Neural crest cell (in vitro differentiated cells): ENCODE data around the gene FYTTD1. TPM values are rescaled to one million over a fixed set of nuclear protein-coding genes. Genes with fewer than 3 reads are reported as not detected.

Experiments used
- DNase-seq: peaks from one replicate; pipeline ENCODE4 v3.0.0; 2021; ENCODE audit warnings: low read depth, mixed read lengths, low spot score
- H3K27ac Mint-ChIP-seq: one replicate; pipeline ENCODE4 v1.8.0; 2021; ENCODE audit warnings: mild to moderate bottlenecking, mixed read lengths; ENCODE audit not compliant: unreplicated experiment
- H3K27me3 Mint-ChIP-seq: 2 replicates; pipeline ENCODE4 v1.8.0; 2021; ENCODE audit warnings: low read depth, mild to moderate bottlenecking, mixed read lengths
- H3K36me3 Mint-ChIP-seq: 2 replicates; pipeline ENCODE4 v1.8.0; 2021; ENCODE audit warnings: low read depth, mild to moderate bottlenecking, mixed read lengths
- H3K4me1 Mint-ChIP-seq: 2 replicates; pipeline ENCODE4 v1.8.0; 2021; ENCODE audit warnings: mixed read lengths
- H3K4me3 Mint-ChIP-seq: one replicate; pipeline ENCODE4 v1.8.0; 2021; ENCODE audit warnings: mild to moderate bottlenecking, mixed read lengths
- H3K9me3 Mint-ChIP-seq: 2 replicates; pipeline ENCODE4 v1.8.0; 2021; ENCODE audit warnings: mixed read lengths
- total RNA-seq: library from RNA; stranded (reverse); gene quantifications from 2 replicates; pipeline ENCODE4 v1.2.1, GENCODE V29; 2021
- TF ChIP-seq, protein P1 (sequence below): fragments of 200-600 bp; sonication (generic); conservative IDR thresholded peaks from 2 replicates; pipeline ENCODE4 v1.5.0; 2021; ENCODE audit warnings: antibody characterized with exemption, mild to moderate bottlenecking

FYTTD1 gene
- total RNA-seq, 1 donor from 2014 or later: 52.5 TPM

DNA sequence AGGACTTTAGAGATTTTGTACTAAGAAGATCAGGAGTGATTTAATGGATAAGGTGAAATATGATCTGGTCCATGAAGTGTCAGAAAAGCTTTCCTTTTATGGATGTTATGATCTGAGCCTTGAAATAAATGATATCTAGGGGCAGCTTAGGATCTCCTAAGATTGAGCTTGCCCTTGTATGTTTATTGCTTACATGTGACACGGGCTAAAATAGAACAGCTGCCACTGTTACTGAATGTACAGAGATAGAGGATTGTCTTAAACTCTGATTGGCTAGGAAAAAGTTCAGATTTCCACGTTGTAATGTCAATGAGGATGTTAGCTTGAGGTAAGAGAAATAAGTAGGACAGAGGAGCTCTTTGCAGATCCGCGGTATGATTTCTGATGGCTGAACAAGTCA is 8.8 kb downstream of the FYTTD1 start:
- H3K4me1 Mint-ChIP-seq: peaks cover 5% of the 10 kb centered on the region
- DNase-seq: no peak
- TF ChIP-seq, protein P1, sequence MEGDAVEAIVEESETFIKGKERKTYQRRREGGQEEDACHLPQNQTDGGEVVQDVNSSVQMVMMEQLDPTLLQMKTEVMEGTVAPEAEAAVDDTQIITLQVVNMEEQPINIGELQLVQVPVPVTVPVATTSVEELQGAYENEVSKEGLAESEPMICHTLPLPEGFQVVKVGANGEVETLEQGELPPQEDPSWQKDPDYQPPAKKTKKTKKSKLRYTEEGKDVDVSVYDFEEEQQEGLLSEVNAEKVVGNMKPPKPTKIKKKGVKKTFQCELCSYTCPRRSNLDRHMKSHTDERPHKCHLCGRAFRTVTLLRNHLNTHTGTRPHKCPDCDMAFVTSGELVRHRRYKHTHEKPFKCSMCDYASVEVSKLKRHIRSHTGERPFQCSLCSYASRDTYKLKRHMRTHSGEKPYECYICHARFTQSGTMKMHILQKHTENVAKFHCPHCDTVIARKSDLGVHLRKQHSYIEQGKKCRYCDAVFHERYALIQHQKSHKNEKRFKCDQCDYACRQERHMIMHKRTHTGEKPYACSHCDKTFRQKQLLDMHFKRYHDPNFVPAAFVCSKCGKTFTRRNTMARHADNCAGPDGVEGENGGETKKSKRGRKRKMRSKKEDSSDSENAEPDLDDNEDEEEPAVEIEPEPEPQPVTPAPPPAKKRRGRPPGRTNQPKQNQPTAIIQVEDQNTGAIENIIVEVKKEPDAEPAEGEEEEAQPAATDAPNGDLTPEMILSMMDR: no peak
- H3K9me3 Mint-ChIP-seq: no peaks in the 10 kb centered on the region
- H3K36me3 Mint-ChIP-seq: peaks cover 3% of the 10 kb centered on the region
- H3K4me3 Mint-ChIP-seq: no peak overlapping the region
- no peaks in the 10 kb centered on the region for H3K27me3 Mint-ChIP-seq
- H3K27ac Mint-ChIP-seq: no peak overlapping the region

DNA sequence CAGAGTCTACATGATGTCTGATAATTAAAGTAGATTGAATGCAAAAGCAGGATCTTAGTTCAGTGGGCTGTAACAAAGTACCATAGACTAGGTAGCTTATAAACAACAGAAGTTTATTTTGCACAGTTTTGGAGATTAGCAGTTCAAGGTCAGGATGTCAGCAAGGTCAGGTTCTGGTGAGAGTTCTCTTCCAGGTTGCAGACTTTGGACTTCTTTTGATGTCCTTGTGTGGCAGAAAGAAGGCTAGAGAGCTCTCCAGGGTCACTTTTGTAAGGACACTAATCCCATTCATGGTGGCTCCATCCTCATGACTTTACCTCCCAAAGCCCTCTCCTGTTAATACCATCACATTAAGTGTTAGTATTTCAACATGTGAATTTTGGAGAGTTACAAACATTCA is 12.1 kb downstream of the FYTTD1 start:
- TF ChIP-seq, protein P1: no peak
- H3K4me1 Mint-ChIP-seq: no peaks in the 10 kb centered on the region
- H3K27ac Mint-ChIP-seq: no peak overlapping the region

DNA sequence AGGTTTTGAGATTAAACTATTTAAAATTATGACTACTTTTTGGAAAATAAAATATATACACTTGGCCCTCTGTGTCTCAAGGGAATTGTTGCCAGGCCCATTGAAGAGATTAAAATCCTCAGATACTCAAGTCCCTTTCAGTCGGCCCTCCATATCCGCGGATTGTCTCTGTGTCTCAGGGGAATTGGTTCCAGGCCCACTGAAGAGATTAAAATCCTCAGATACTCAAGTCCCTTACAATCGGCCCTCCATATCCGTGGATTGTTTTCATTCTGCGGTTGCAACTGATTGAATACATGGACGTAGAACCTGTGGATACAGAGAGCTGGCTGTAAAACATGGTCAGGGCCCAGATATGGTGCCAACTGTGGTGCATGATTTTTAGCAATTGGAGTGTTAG is 25.6 kb downstream of the FYTTD1 start:
- peaks cover 15% of the 10 kb centered on the region for H3K36me3 Mint-ChIP-seq
- H3K4me3 Mint-ChIP-seq: no peak overlapping the region
- H3K27me3 Mint-ChIP-seq: no peaks in the 10 kb centered on the region
- no peaks in the 10 kb centered on the region for H3K9me3 Mint-ChIP-seq
- no peaks in the 10 kb centered on the region for H3K4me1 Mint-ChIP-seq
- peak overlapping the region; percentile 30 for H3K27ac Mint-ChIP-seq
- no peak for DNase-seq
- TF ChIP-seq, protein P1: no peak

More for the DNA sequence above, 12.1 kb downstream of the FYTTD1 start:
- H3K9me3 Mint-ChIP-seq: no peaks in the 10 kb centered on the region
- H3K4me3 Mint-ChIP-seq: no peak overlapping the region
- DNase-seq: no peak
- H3K27me3 Mint-ChIP-seq: no peaks in the 10 kb centered on the region
- H3K36me3 Mint-ChIP-seq: peaks cover 7% of the 10 kb centered on the region

DNA sequence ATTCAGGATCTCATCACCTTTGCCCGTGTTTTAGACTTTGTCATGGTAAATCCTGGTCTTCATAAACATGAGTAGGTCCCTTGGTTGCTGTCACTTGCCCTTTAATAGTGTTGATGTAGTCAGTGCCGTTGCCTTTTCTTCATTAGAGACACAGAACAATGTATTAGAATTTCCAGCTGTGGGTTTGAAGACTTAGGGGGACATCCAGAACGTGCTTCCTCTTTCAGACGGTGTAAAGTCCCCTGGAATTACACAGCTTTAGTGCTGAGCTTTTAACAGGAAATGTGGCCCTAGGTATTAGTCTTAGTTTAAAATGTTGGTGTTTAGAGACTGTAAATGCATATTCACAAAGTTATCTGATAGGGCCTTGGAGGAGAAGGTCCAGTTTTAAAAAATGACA is 32.5 kb downstream of the FYTTD1 start:
- Mint-ChIP-seq H3K4me3 (no peak overlapping the region), H3K27me3 (no peaks in the 10 kb centered on the region), H3K36me3 (peaks cover 17% of the 10 kb centered on the region), H3K4me1 (peaks cover 9% of the 10 kb centered on the region), H3K9me3 (no peaks in the 10 kb centered on the region), H3K27ac (peak overlapping the region; percentile 6)
- DNase-seq: no peak
- TF ChIP-seq, protein P1: no peak

DNA sequence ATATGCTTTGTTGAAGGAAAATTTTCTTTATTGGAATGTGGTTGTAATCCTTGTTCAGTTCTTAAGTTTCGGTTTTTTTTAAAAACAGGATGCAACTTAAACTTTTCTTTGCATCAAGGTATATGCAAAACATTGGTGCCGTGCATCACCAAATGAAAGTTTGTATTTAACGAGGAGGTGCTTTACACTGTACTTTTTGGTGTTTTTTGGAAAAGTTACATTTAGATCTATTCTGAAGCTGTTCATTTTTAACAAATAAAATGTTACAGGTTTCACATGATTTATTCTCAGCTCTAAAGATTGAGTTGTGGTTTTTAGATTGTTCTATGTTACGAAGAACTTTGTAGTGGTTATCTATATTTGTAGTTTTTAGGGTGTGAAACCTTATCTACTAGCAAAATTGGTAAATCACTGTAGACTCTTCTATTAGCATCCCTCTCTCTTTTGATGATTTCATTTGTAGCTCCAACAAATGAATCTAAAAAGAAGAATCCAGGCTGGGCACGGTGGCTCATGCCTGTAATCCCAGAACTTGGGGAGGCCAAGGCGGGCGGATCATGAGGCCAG is 34.4 kb downstream of the FYTTD1 start:
- peaks cover 9% of the 10 kb centered on the region for H3K4me1 Mint-ChIP-seq
- TF ChIP-seq, protein P1: no peak
- peaks cover 11% of the 10 kb centered on the region for H3K36me3 Mint-ChIP-seq
- no peak for DNase-seq
- no peaks in the 10 kb centered on the region for H3K9me3 Mint-ChIP-seq
- H3K27ac Mint-ChIP-seq: peak overlapping the region; percentile 35
- no peaks in the 10 kb centered on the region for H3K27me3 Mint-ChIP-seq
- H3K4me3 Mint-ChIP-seq: no peak overlapping the region
